ENCODE data around the gene HSPA1A. TPM values are rescaled to one million over a fixed set of nuclear protein-coding genes. Genes with fewer than 3 reads are reported as not detected.
A peak's percentile ranks its signal among the peaks of the same experiment; 100 is the strongest.

HSPA1A gene
- total RNA-seq: 100 to 1,000 TPM; 240 to 354 TPM

GRCh38 chr6:31815025-31815838 lies at the start of gene HSPA1A, which contains the start of gene HSPA1L:
HSPA1A (plus strand) TSS chr6:31815543; CDS start chr6:31815757, 214 bp downstream.
HSPA1L (minus strand) TSS chr6:31815283; CDS start chr6:31811972, 3,311 bp downstream.
- no peak for TF ChIP-seq CTCF (IDR thresholded peaks at IDR 0.05)
- Histone ChIP-seq H3K27ac (peak within 1 kb of the TSS; percentile 97 to 98), H3K4me1 (ENCODE audit: control insufficient read depth in 1 of 2, low read depth in 2 of 2) (peaks cover 19 to 35% of the 10 kb centered on the region in 2 donors), H3K27me3 (replicated peaks; ENCODE audit: insufficient read depth) (no peaks in the 10 kb centered on the region), H3K4me3 (peak within 1 kb of the TSS; percentile 81), H3K36me3 (no peaks in the 10 kb centered on the region), H3K9me3 (no peaks in the 10 kb centered on the region)
- DNase-seq (ENCODE audit: low spot score) (peak; percentile 80), ATAC-seq (ENCODE audit: insufficient number of reproducible peaks, low FRiP score, low read depth) (peak; percentile 65)

- Histone ChIP-seq H3K4me3 (no peak overlapping the region), H3K4me1 (ENCODE audit: control insufficient read depth in 1 of 2, low read depth in 2 of 2) (peaks cover 2 to 8% of the 10 kb centered on the region in 2 donors), H3K27ac (no peak overlapping the region), H3K9me3 (no peaks in the 10 kb centered on the region), H3K36me3 (no peaks in the 10 kb centered on the region), H3K27me3 (replicated peaks; ENCODE audit: insufficient read depth) (no peaks in the 10 kb centered on the region)
- ATAC-seq (ENCODE audit: insufficient number of reproducible peaks, low FRiP score, low read depth): no peak
- no peak for DNase-seq (ENCODE audit: low spot score)
- no peak for TF ChIP-seq CTCF (IDR thresholded peaks at IDR 0.05)
Observed at GRCh38 chr6:31765559-31765909, 49.8 kb upstream of the HSPA1A start.

- Histone ChIP-seq H3K36me3 (no peaks in the 10 kb centered on the region), H3K27me3 (replicated peaks; ENCODE audit: insufficient read depth) (no peaks in the 10 kb centered on the region), H3K27ac (no peak overlapping the region), H3K4me1 (ENCODE audit: control insufficient read depth in 1 of 2, low read depth in 2 of 2) (peaks cover 2 to 8% of the 10 kb centered on the region in 2 donors), H3K4me3 (peak overlapping the region; percentile 39), H3K9me3 (no peaks in the 10 kb centered on the region)
- no peak for ATAC-seq (ENCODE audit: insufficient number of reproducible peaks, low FRiP score, low read depth)
- DNase-seq (ENCODE audit: low spot score): no peak
- TF ChIP-seq CTCF (IDR thresholded peaks at IDR 0.05): no peak
Observed at GRCh38 chr6:31765910-31766794, 49.2 kb upstream of the HSPA1A start.

- Histone ChIP-seq H3K4me1 (ENCODE audit: control insufficient read depth in 1 of 2, low read depth in 2 of 2) (peaks cover 2 to 8% of the 10 kb centered on the region in 2 donors), H3K27me3 (replicated peaks; ENCODE audit: insufficient read depth) (no peaks in the 10 kb centered on the region), H3K36me3 (no peaks in the 10 kb centered on the region), H3K9me3 (no peaks in the 10 kb centered on the region), H3K27ac (no peak overlapping the region), H3K4me3 (no peak overlapping the region)
- DNase-seq (ENCODE audit: low spot score) (no peak), ATAC-seq (ENCODE audit: insufficient number of reproducible peaks, low FRiP score, low read depth) (no peak)
- TF ChIP-seq CTCF (IDR thresholded peaks at IDR 0.05): no peak
Observed at GRCh38 chr6:31767096-31767645, 48.2 kb upstream of the HSPA1A start.

Data from thoracic aorta (tissue), 2 donors.